Endothelial cell of umbilical vein (primary cell): ENCODE measurements around the gene CNDP2. TPM values are rescaled to one million over a fixed set of nuclear protein-coding genes. Genes with fewer than 3 reads are reported as not detected.

Experiments used
- BruUV-seq: library from RNA; stranded (reverse); fragments of 400-500 nt; replicated peaks from 2 replicates; lab custom pipeline; 2021; lab: Mats Ljungman, UMichigan
- CTCF ChIA-PET: fragments of 300-600, 350-600 bp; sonication (Branson Sonifier 250); formaldehyde crosslinking; loops from one replicate; lab custom pipeline; 2021; ENCODE audit warnings: antibody characterized with exemption, inconsistent platforms; lab: Charles Lee
- POLR2A ChIA-PET: fragments of 300-600, 350-600 bp; sonication (Branson Sonifier 250); formaldehyde crosslinking; loops from one replicate; lab custom pipeline; 2021; ENCODE audit warnings: antibody characterized with exemption, inconsistent platforms; lab: Charles Lee
- DNase-seq: peaks from one replicate; pipeline ENCODE4 v3.0.0-alpha.2; 2011; ENCODE audit warnings: low read depth, low spot score
- FAIRE-seq: peaks from 2 replicates; lab custom pipeline; 2011; peaks lifted over from hg19 to GRCh38; lab: Jason Lieb, UNC
- H2AFZ ChIP-seq: 2 replicates; pipeline ENCODE4 v1.6.0; 2012; ENCODE audit warnings: low read depth, low read length, control low read depth, inconsistent platforms
- H3K27ac ChIP-seq: 2 replicates; pipeline ENCODE4 v1.5.1; 2011; ENCODE audit warnings: low read depth, mild to moderate bottlenecking, control low read depth, low read length, moderate library complexity; ENCODE audit not compliant: insufficient read depth
- H3K27me3 ChIP-seq, 2 experiments: 2 replicates each; pipeline versions ENCODE4 v1.6.0 to v1.6.1; 2011; ENCODE audit warnings: low read length in 2 of 2, mixed read lengths in 1 of 2; ENCODE audit not compliant: control insufficient read depth in 2 of 2, insufficient read depth in 2 of 2
- H3K36me3 ChIP-seq, 2 experiments: 2 replicates in 1 of 2; 3 replicates in 1 of 2; pipeline ENCODE4 v1.5.1; 2011; ENCODE audit warnings: low read length in 2 of 2, mild to moderate bottlenecking in 1 of 2, moderate library complexity in 1 of 2; ENCODE audit not compliant: control insufficient read depth in 2 of 2, insufficient read depth in 2 of 2; ENCODE audit errors: extremely low read depth in 1 of 2
- H3K4me1 ChIP-seq: 3 replicates; pipeline ENCODE4 v1.5.1; 2011; ENCODE audit warnings: mild to moderate bottlenecking, low read length; ENCODE audit not compliant: control insufficient read depth, insufficient read depth; ENCODE audit errors: extremely low read depth
- H3K4me2 ChIP-seq: 2 replicates; pipeline ENCODE4 v1.6.1; 2011; ENCODE audit warnings: low read length, control low read depth, mixed read lengths; ENCODE audit not compliant: insufficient read depth
- H3K4me3 ChIP-seq, 3 experiments: fragments of 200-600 bp in 1 of 3; sonication (generic), shearing (Covaris generic) in 1 of 3; replicated peaks in 1 of 3; 2 replicates each; pipeline ENCODE4 v1.5.1; 2011 to 2016; ENCODE audit warnings: control low read depth in 3 of 3, low read length in 3 of 3, mild to moderate bottlenecking in 2 of 3, inconsistent platforms in 1 of 3, low read depth in 1 of 3, moderate library complexity in 1 of 3; ENCODE audit not compliant: insufficient read depth in 1 of 3
- H3K79me2 ChIP-seq: 2 replicates; pipeline ENCODE4 v1.6.0; 2012; ENCODE audit warnings: low read length, inconsistent platforms; ENCODE audit not compliant: control insufficient read depth, insufficient read depth
- H3K9ac ChIP-seq: replicated peaks from 2 replicates; pipeline ENCODE3; 2011; ENCODE audit warnings: low read length, control low read depth; ENCODE audit not compliant: insufficient read depth; ENCODE audit errors: extremely low read depth
- H3K9me1 ChIP-seq: replicated peaks from 3 replicates; pipeline ENCODE4 v1.6.0; 2011; ENCODE audit warnings: mild to moderate bottlenecking, low read length; ENCODE audit not compliant: control insufficient read depth, insufficient read depth; ENCODE audit errors: extremely low read depth
- H3K9me3 ChIP-seq: replicated peaks from 2 replicates; pipeline ENCODE4 v1.5.1; 2012; ENCODE audit warnings: low read length, inconsistent platforms; ENCODE audit not compliant: control insufficient read depth, insufficient read depth
- H4K20me1 ChIP-seq: replicated peaks from 2 replicates; pipeline ENCODE3; 2011; ENCODE audit warnings: mild to moderate bottlenecking, low read length; ENCODE audit not compliant: control insufficient read depth, insufficient read depth; ENCODE audit errors: extremely low read depth
- CTCF ChIP-seq, 2 donors: IDR thresholded peaks; 1 replicate in 1 of 2; 2 replicates in 1 of 2; pipeline ENCODE4 v1.5.1; 2011; ENCODE audit warnings: low read length in 2 of 2, mild to moderate bottlenecking in 2 of 2, moderate library complexity in 2 of 2, control low read depth in 1 of 2, inconsistent platforms in 1 of 2, low read depth in 1 of 2; ENCODE audit not compliant: insufficient read depth in 1 of 2; ENCODE audit errors: extremely low read depth in 1 of 2
- EZH2 ChIP-seq: IDR thresholded peaks from 2 replicates; pipeline ENCODE4 v1.6.1; 2012; ENCODE audit warnings: borderline replicate concordance, low read depth, mild to moderate bottlenecking, moderate library complexity, low read length, inconsistent platforms; ENCODE audit not compliant: severe bottlenecking
- FOS ChIP-seq: IDR thresholded peaks from 2 replicates; pipeline ENCODE4 v1.6.1; 2011; ENCODE audit warnings: mild to moderate bottlenecking, low read length, moderate library complexity, borderline replicate concordance; ENCODE audit not compliant: insufficient read depth
- GATA2 ChIP-seq: IDR thresholded peaks from 2 replicates; pipeline ENCODE4 v1.7.0; 2011; ENCODE audit warnings: low read depth, mild to moderate bottlenecking, moderate library complexity, mixed read lengths, low read length; ENCODE audit not compliant: insufficient read length, insufficient read depth
- JUN ChIP-seq: IDR thresholded peaks from 2 replicates; pipeline ENCODE4 v1.6.1; 2011; ENCODE audit warnings: borderline replicate concordance, low read depth; ENCODE audit not compliant: insufficient read length, insufficient read depth
- MAX ChIP-seq: IDR thresholded peaks from 2 replicates; pipeline ENCODE4 v1.6.1; 2011; ENCODE audit not compliant: insufficient read depth, insufficient read length
- MYC ChIP-seq: IDR thresholded peaks from one replicate; pipeline ENCODE4 v1.6.1; 2011; ENCODE audit warnings: mild to moderate bottlenecking, low read depth, low read length
- POLR2A ChIP-seq: IDR thresholded peaks from 2 replicates; pipeline ENCODE4 v1.6.1; 2012; ENCODE audit warnings: low read depth, mild to moderate bottlenecking, control low read depth, low read length
- POLR2AphosphoS5 ChIP-seq: IDR thresholded peaks from 2 replicates; pipeline ENCODE4 v1.6.1; 2012; ENCODE audit warnings: low read depth, mild to moderate bottlenecking, control low read depth, low read length, moderate library complexity; ENCODE audit not compliant: insufficient read depth
- dilution Hi-C: fragments of 300-500 bp; cut with MboI; formaldehyde crosslinking; loops from one replicate; pipeline ENCODE4 v1.15.0; 2019; ENCODE audit warnings: low sequenced_read_pairs; ENCODE audit not compliant: extremely low pct_ligation_motif_present
- intact Hi-C: fragments of 100-400 bp; cut with micrococcal nuclease; formaldehyde crosslinking; loops from one replicate; pipeline ENCODE4 v1.10.0; 2022
- polyA plus RNA-seq, 4 experiments: library from polyadenylated mRNA; depleted of rRNA in 3 of 4; stranded (reverse) in 3 of 4; unstranded in 1 of 4; fragments of >200 nt; gene quantifications; 2 replicates each; pipeline versions ENCODE4 v1.2.1 to v1.2.3, GENCODE V29; 2011 to 2012; ENCODE audit warnings: missing spikeins in 1 of 4
- total RNA-seq: library from RNA; stranded (reverse); gene quantifications from 2 replicates; pipeline ENCODE4 v1.2.3, GENCODE V29; 2021

CNDP2 gene
- total and polyA plus RNA-seq, 2 donors (not counting 3 experiments of a cell fraction or from before 2014, with no cell fraction given) = 52.9 to 123 TPM

GRCh38 chr18:74521068-74521725, 25.0 kb downstream of the CNDP2 start:
- Histone ChIP-seq H3K36me3 (peaks cover 2 to 22% of the 10 kb centered on the region in 2 experiments), H3K9ac (no peak overlapping the region), H3K4me2 (no peak overlapping the region), H3K4me1 (no peaks in the 10 kb centered on the region), H4K20me1 (no peaks in the 10 kb centered on the region), H3K9me1 (no peaks in the 10 kb centered on the region), H2AFZ (no peak overlapping the region), H3K27ac (no peak overlapping the region), H3K4me3 (no peak overlapping the region), H3K79me2 (no peaks in the 10 kb centered on the region), H3K27me3 (no peaks in the 10 kb centered on the region), H3K9me3 (no peaks in the 10 kb centered on the region)
- no peak for DNase-seq
- dilution Hi-C loops = no loop called here
- BruUV-seq = no TSS peak
- intact Hi-C loops = no loop called here
- FAIRE-seq = no peak
- ChIA-PET CTCF (no interaction called here), POLR2A (no interaction called here)
- TF ChIP-seq MYC (no peak), JUN (no peak), POLR2A (no peak), EZH2 (no peak), POLR2AphosphoS5 (no peak), MAX (no peak)

- dilution Hi-C loops (no loop called here), intact Hi-C loops (no loop called here)
- Histone ChIP-seq H3K4me3 (no peak overlapping the region), H3K4me2 (no peak overlapping the region), H4K20me1 (no peaks in the 10 kb centered on the region), H3K9me1 (no peaks in the 10 kb centered on the region), H3K27ac (no peak overlapping the region), H3K27me3 (peaks cover 0 to 6% of the 10 kb centered on the region in 2 experiments), H3K9me3 (no peaks in the 10 kb centered on the region), H3K79me2 (no peaks in the 10 kb centered on the region), H3K36me3 (peaks cover 0 to 14% of the 10 kb centered on the region in 2 experiments), H2AFZ (no peak overlapping the region), H3K4me1 (no peaks in the 10 kb centered on the region), H3K9ac (no peak overlapping the region)
- FAIRE-seq = no peak
- DNase-seq = no peak
- no peak for TF ChIP-seq EZH2
- no peak for TF ChIP-seq POLR2AphosphoS5
- no peak for TF ChIP-seq GATA2
- TF ChIP-seq CTCF (IDR thresholded peaks at IDR 0.05; ENCODE audit: extremely low read depth in 1 of 2, insufficient read depth in 1 of 2, low read depth in 1 of 2, low read length in 2 of 2) = no peak
- no peak for TF ChIP-seq JUN
- TF ChIP-seq POLR2A = no peak
- no peak for TF ChIP-seq MAX
- TF ChIP-seq MYC = no peak
- no peak for TF ChIP-seq FOS
- POLR2A ChIA-PET = no interaction called here
- BruUV-seq = no TSS peak
- CTCF ChIA-PET = no interaction called here
These were observed 26.7 kb downstream of the CNDP2 start for GRCh38 chr18:74522635-74523548.
